ENCODE measurements around the gene E2F3. TPM values are rescaled to one million over a fixed set of nuclear protein-coding genes. Genes with fewer than 3 reads are reported as not detected.
"Not testable (repeated sequence)": the region's sequence is repeated elsewhere in the genome, so short reads cannot be mapped to it uniquely, and the experiment has no call there.

E2F3 gene
- total RNA-seq, 1 donor from 2014 or later = 3.1 TPM

GRCh38 chr6:20459682-20460081, 58.0 kb downstream of the E2F3 start:
- H3K27ac ChIP-seq (ENCODE audit: low read depth, low read length) = no peak overlapping the region
- no peak overlapping the region for H3K4me3 ChIP-seq (ENCODE audit: low read length in 3 of 3)
- H3K27me3 ChIP-seq (ENCODE audit: control insufficient read depth in 3 of 3, insufficient read depth in 3 of 3, low read length in 3 of 3) = no peaks in the 10 kb centered on the region
- peaks cover 0 to 5% (median 0%) of the 10 kb centered on the region in 3 donors for H3K4me1 ChIP-seq (ENCODE audit: control insufficient read depth in 3 of 3, insufficient read depth in 3 of 3, low read length in 3 of 3)
- H3K9ac ChIP-seq (ENCODE audit: low read depth in 1 of 3, low read length in 3 of 3) = no peak overlapping the region
- H3K36me3 ChIP-seq (ENCODE audit: control insufficient read depth in 3 of 3, insufficient read depth in 3 of 3, low read length in 3 of 3) = no peaks in the 10 kb centered on the region
- no peaks in the 10 kb centered on the region for H3K9me3 ChIP-seq (ENCODE audit: control insufficient read depth in 3 of 3, low read length in 3 of 3)

GRCh38 chr6:20461576-20461975, 59.9 kb downstream of the E2F3 start:
- Histone ChIP-seq H3K36me3 (ENCODE audit: control insufficient read depth in 3 of 3, insufficient read depth in 3 of 3, low read length in 3 of 3) (no peaks in the 10 kb centered on the region), H3K9me3 (ENCODE audit: control insufficient read depth in 3 of 3, low read length in 3 of 3) (no peaks in the 10 kb centered on the region), H3K9ac (ENCODE audit: low read depth in 1 of 3, low read length in 3 of 3) (no peak overlapping the region), H3K4me1 (ENCODE audit: control insufficient read depth in 3 of 3, insufficient read depth in 3 of 3, low read length in 3 of 3) (no peaks in the 10 kb centered on the region), H3K27ac (ENCODE audit: low read depth, low read length) (no peak overlapping the region), H3K27me3 (ENCODE audit: control insufficient read depth in 3 of 3, insufficient read depth in 3 of 3, low read length in 3 of 3) (no peaks in the 10 kb centered on the region), H3K4me3 (ENCODE audit: low read length in 3 of 3) (no peak overlapping the region)

- no peaks in the 10 kb centered on the region for H3K9me3 ChIP-seq (ENCODE audit: control insufficient read depth in 3 of 3, low read length in 3 of 3)
- H3K27me3 ChIP-seq (ENCODE audit: control insufficient read depth in 3 of 3, insufficient read depth in 3 of 3, low read length in 3 of 3) = no peaks in the 10 kb centered on the region
- no peak overlapping the region for H3K27ac ChIP-seq (ENCODE audit: low read depth, low read length)
- no peak overlapping the region for H3K4me3 ChIP-seq (ENCODE audit: low read length in 3 of 3)
- H3K9ac ChIP-seq (ENCODE audit: low read depth in 1 of 3, low read length in 3 of 3) = no peak overlapping the region
- no peaks in the 10 kb centered on the region for H3K4me1 ChIP-seq (ENCODE audit: control insufficient read depth in 3 of 3, insufficient read depth in 3 of 3, low read length in 3 of 3)
- H3K36me3 ChIP-seq (ENCODE audit: control insufficient read depth in 3 of 3, insufficient read depth in 3 of 3, low read length in 3 of 3) = no peaks in the 10 kb centered on the region
These were observed 61.7 kb downstream of the E2F3 start for GRCh38 chr6:20463396-20463795.

GRCh38 chr6:20464041-20464440, 62.4 kb downstream of the E2F3 start:
- H3K9me3 ChIP-seq (ENCODE audit: control insufficient read depth in 3 of 3, low read length in 3 of 3) = no peaks in the 10 kb centered on the region

GRCh38 chr6:20464847-20465246, 63.2 kb downstream of the E2F3 start:
- Histone ChIP-seq H3K27me3 (ENCODE audit: control insufficient read depth in 3 of 3, insufficient read depth in 3 of 3, low read length in 3 of 3) (no peaks in the 10 kb centered on the region), H3K4me3 (ENCODE audit: low read length in 3 of 3) (no peak overlapping the region), H3K4me1 (ENCODE audit: control insufficient read depth in 3 of 3, insufficient read depth in 3 of 3, low read length in 3 of 3) (no peaks in the 10 kb centered on the region), H3K36me3 (ENCODE audit: control insufficient read depth in 3 of 3, insufficient read depth in 3 of 3, low read length in 3 of 3) (no peaks in the 10 kb centered on the region), H3K9ac (ENCODE audit: low read depth in 1 of 3, low read length in 3 of 3) (no peak overlapping the region), H3K9me3 (ENCODE audit: control insufficient read depth in 3 of 3, low read length in 3 of 3) (no peaks in the 10 kb centered on the region), H3K27ac (ENCODE audit: low read depth, low read length) (no peak overlapping the region)

More at GRCh38 chr6:20464041-20464440, 62.4 kb downstream of the E2F3 start:
- H3K27ac ChIP-seq (ENCODE audit: low read depth, low read length) = no peak overlapping the region
- H3K36me3 ChIP-seq (ENCODE audit: control insufficient read depth in 3 of 3, insufficient read depth in 3 of 3, low read length in 3 of 3) = no peaks in the 10 kb centered on the region
- H3K9ac ChIP-seq (ENCODE audit: low read depth in 1 of 3, low read length in 3 of 3) = no peak overlapping the region
- no peak overlapping the region for H3K4me3 ChIP-seq (ENCODE audit: low read length in 3 of 3)
- no peaks in the 10 kb centered on the region for H3K4me1 ChIP-seq (ENCODE audit: control insufficient read depth in 3 of 3, insufficient read depth in 3 of 3, low read length in 3 of 3)
- no peaks in the 10 kb centered on the region for H3K27me3 ChIP-seq (ENCODE audit: control insufficient read depth in 3 of 3, insufficient read depth in 3 of 3, low read length in 3 of 3)

GRCh38 chr6:20465616-20466015, 63.9 kb downstream of the E2F3 start:
- H3K27ac ChIP-seq (ENCODE audit: low read depth, low read length); H3K4me1 ChIP-seq (ENCODE audit: control insufficient read depth in 3 of 3, insufficient read depth in 3 of 3, low read length in 3 of 3); H3K9me3 ChIP-seq (ENCODE audit: control insufficient read depth in 3 of 3, low read length in 3 of 3); H3K27me3 ChIP-seq (ENCODE audit: control insufficient read depth in 3 of 3, insufficient read depth in 3 of 3, low read length in 3 of 3); H3K36me3 ChIP-seq (ENCODE audit: control insufficient read depth in 3 of 3, insufficient read depth in 3 of 3, low read length in 3 of 3); H3K9ac ChIP-seq (ENCODE audit: low read depth in 1 of 3, low read length in 3 of 3); H3K4me3 ChIP-seq (ENCODE audit: low read length in 3 of 3): not testable (repeated sequence)

GRCh38 chr6:20467437-20467836, 65.8 kb downstream of the E2F3 start:
- H3K27me3 ChIP-seq (ENCODE audit: control insufficient read depth in 3 of 3, insufficient read depth in 3 of 3, low read length in 3 of 3) = no peaks in the 10 kb centered on the region
- H3K9ac ChIP-seq (ENCODE audit: low read depth in 1 of 3, low read length in 3 of 3) = no peak overlapping the region
- no peaks in the 10 kb centered on the region for H3K4me1 ChIP-seq (ENCODE audit: control insufficient read depth in 3 of 3, insufficient read depth in 3 of 3, low read length in 3 of 3)
- no peak overlapping the region for H3K27ac ChIP-seq (ENCODE audit: low read depth, low read length)
- no peaks in the 10 kb centered on the region for H3K36me3 ChIP-seq (ENCODE audit: control insufficient read depth in 3 of 3, insufficient read depth in 3 of 3, low read length in 3 of 3)
- H3K4me3 ChIP-seq (ENCODE audit: low read length in 3 of 3) = no peak overlapping the region
- H3K9me3 ChIP-seq (ENCODE audit: control insufficient read depth in 3 of 3, low read length in 3 of 3) = no peaks in the 10 kb centered on the region

- Histone ChIP-seq H3K4me1 (ENCODE audit: control insufficient read depth in 3 of 3, insufficient read depth in 3 of 3, low read length in 3 of 3) (no peaks in the 10 kb centered on the region), H3K4me3 (ENCODE audit: low read length in 3 of 3) (no peak overlapping the region), H3K36me3 (ENCODE audit: control insufficient read depth in 3 of 3, insufficient read depth in 3 of 3, low read length in 3 of 3) (no peaks in the 10 kb centered on the region), H3K9ac (ENCODE audit: low read depth in 1 of 3, low read length in 3 of 3) (no peak overlapping the region), H3K27ac (ENCODE audit: low read depth, low read length) (no peak overlapping the region), H3K9me3 (ENCODE audit: control insufficient read depth in 3 of 3, low read length in 3 of 3) (no peaks in the 10 kb centered on the region), H3K27me3 (ENCODE audit: control insufficient read depth in 3 of 3, insufficient read depth in 3 of 3, low read length in 3 of 3) (no peaks in the 10 kb centered on the region)
These were observed 66.5 kb downstream of the E2F3 start for GRCh38 chr6:20468209-20468608.

GRCh38 chr6:20472748-20473147, 71.1 kb downstream of the E2F3 start:
- no peak overlapping the region for H3K9ac ChIP-seq (ENCODE audit: low read depth in 1 of 3, low read length in 3 of 3)
- H3K36me3 ChIP-seq (ENCODE audit: control insufficient read depth in 3 of 3, insufficient read depth in 3 of 3, low read length in 3 of 3) = no peaks in the 10 kb centered on the region
- no peaks in the 10 kb centered on the region for H3K27me3 ChIP-seq (ENCODE audit: control insufficient read depth in 3 of 3, insufficient read depth in 3 of 3, low read length in 3 of 3)

GRCh38 chr6:20473518-20473917, 71.8 kb downstream of the E2F3 start:
- no peaks in the 10 kb centered on the region for H3K36me3 ChIP-seq (ENCODE audit: control insufficient read depth in 3 of 3, insufficient read depth in 3 of 3, low read length in 3 of 3)
- H3K9ac ChIP-seq (ENCODE audit: low read depth in 1 of 3, low read length in 3 of 3) = no peak overlapping the region
- H3K27ac ChIP-seq (ENCODE audit: low read depth, low read length) = no peak overlapping the region
- no peaks in the 10 kb centered on the region for H3K9me3 ChIP-seq (ENCODE audit: control insufficient read depth in 3 of 3, low read length in 3 of 3)
- no peaks in the 10 kb centered on the region for H3K4me1 ChIP-seq (ENCODE audit: control insufficient read depth in 3 of 3, insufficient read depth in 3 of 3, low read length in 3 of 3)
- H3K27me3 ChIP-seq (ENCODE audit: control insufficient read depth in 3 of 3, insufficient read depth in 3 of 3, low read length in 3 of 3) = no peaks in the 10 kb centered on the region
- H3K4me3 ChIP-seq (ENCODE audit: low read length in 3 of 3) = no peak overlapping the region

More at GRCh38 chr6:20472748-20473147, 71.1 kb downstream of the E2F3 start:
- H3K9me3 ChIP-seq (ENCODE audit: control insufficient read depth in 3 of 3, low read length in 3 of 3) = no peaks in the 10 kb centered on the region
- H3K27ac ChIP-seq (ENCODE audit: low read depth, low read length) = no peak overlapping the region
- H3K4me1 ChIP-seq (ENCODE audit: control insufficient read depth in 3 of 3, insufficient read depth in 3 of 3, low read length in 3 of 3) = no peaks in the 10 kb centered on the region
- no peak overlapping the region for H3K4me3 ChIP-seq (ENCODE audit: low read length in 3 of 3)

All from skeletal muscle tissue (tissue), 4 donors.